Naive B cell (primary cell): ENCODE measurements around the gene ZKSCAN8. TPM values are rescaled to one million over a fixed set of nuclear protein-coding genes. Genes with fewer than 3 reads are reported as not detected.

Experiments used
- ATAC-seq, 2 donors: fragments of 150-1000 bp; cut with Tn5 transposase; 2 replicates each; pipeline ENCODE4 v1.10.0; 2021; ENCODE audit warnings: low read depth in 2 of 2, mild to moderate bottlenecking in 2 of 2, moderate library complexity in 2 of 2
- DNase-seq: peaks from one replicate; pipeline ENCODE4 v3.0.0; 2022
- H3K27ac Mint-ChIP-seq, 6 donors: one replicate each; pipeline ENCODE4 v1.8.0; 2020 to 2022; ENCODE audit warnings: mild to moderate bottlenecking in 6 of 6, mixed read lengths in 6 of 6, moderate library complexity in 5 of 6, inconsistent platforms in 2 of 6
- H3K27me3 Mint-ChIP-seq, 3 donors: one replicate each; pipeline ENCODE4 v1.8.0; 2021 to 2022; ENCODE audit warnings: mixed read lengths in 3 of 3, mild to moderate bottlenecking in 1 of 3
- H3K36me3 Mint-ChIP-seq, 2 donors: one replicate each; pipeline ENCODE4 v1.8.0; 2020 to 2022; ENCODE audit warnings: mixed read lengths in 2 of 2, inconsistent platforms in 1 of 2, mild to moderate bottlenecking in 1 of 2
- H3K4me1 Mint-ChIP-seq, 3 donors: one replicate each; pipeline ENCODE4 v1.8.0; 2020 to 2022; ENCODE audit warnings: mixed read lengths in 3 of 3, inconsistent platforms in 1 of 3, mild to moderate bottlenecking in 1 of 3, moderate library complexity in 1 of 3
- H3K4me3 Mint-ChIP-seq, 8 donors: one replicate each; pipeline ENCODE4 v1.8.0; 2020 to 2022; ENCODE audit warnings: mild to moderate bottlenecking in 8 of 8, mixed read lengths in 8 of 8, moderate library complexity in 8 of 8, inconsistent platforms in 2 of 8
- H3K9me3 Mint-ChIP-seq, 7 donors: one replicate each; pipeline ENCODE4 v1.8.0; 2020 to 2022; ENCODE audit warnings: mixed read lengths in 7 of 7, mild to moderate bottlenecking in 5 of 7, inconsistent platforms in 2 of 7, moderate library complexity in 1 of 7
- polyA plus RNA-seq, 6 donors: library from polyadenylated mRNA; unstranded; fragments of 300-500 nt; fragmentation: Illumina TruSeq; gene quantifications; one replicate each; pipeline ENCODE4 v1.2.3, GENCODE V29; 2021; ENCODE audit warnings: low read depth in 6 of 6

Gene ZKSCAN8
- polyA plus RNA-seq, 6 donors from 2014 or later: 0.95 to 2.6 (median 1.1) TPM; not detected in 1

DNA sequence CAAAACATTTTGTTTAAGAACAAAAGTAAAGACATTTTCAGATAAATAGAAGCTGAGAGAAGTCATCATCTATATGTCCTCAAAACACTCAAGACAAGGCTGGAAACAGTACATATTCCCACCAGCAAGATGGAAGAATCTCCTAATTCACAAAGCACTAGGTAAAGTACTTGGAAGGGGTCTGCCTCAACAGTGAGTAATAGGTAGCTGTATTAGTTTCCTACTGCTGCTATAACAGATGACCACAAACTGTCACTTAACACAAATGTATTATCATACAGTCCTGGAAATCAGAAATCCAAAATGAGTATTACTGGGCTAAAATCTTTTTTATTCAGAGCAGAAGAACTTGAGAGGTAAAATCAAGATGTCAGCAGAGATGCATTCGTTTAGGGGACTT, 40.6 kb downstream of the ZKSCAN8 start:
- Mint-ChIP-seq H3K27me3 (peaks cover 30 to 39% (median 36%) of the 10 kb centered on the region in 3 donors), H3K36me3 (peaks cover 5 to 11% of the 10 kb centered on the region in 2 donors), H3K4me1 (no peaks in the 10 kb centered on the region), H3K9me3 (peaks cover 9 to 77% (median 36%) of the 10 kb centered on the region in 7 donors), H3K27ac (no peak overlapping the region), H3K4me3 (no peak overlapping the region)
- no peak for DNase-seq
- ATAC-seq: no peak

DNA sequence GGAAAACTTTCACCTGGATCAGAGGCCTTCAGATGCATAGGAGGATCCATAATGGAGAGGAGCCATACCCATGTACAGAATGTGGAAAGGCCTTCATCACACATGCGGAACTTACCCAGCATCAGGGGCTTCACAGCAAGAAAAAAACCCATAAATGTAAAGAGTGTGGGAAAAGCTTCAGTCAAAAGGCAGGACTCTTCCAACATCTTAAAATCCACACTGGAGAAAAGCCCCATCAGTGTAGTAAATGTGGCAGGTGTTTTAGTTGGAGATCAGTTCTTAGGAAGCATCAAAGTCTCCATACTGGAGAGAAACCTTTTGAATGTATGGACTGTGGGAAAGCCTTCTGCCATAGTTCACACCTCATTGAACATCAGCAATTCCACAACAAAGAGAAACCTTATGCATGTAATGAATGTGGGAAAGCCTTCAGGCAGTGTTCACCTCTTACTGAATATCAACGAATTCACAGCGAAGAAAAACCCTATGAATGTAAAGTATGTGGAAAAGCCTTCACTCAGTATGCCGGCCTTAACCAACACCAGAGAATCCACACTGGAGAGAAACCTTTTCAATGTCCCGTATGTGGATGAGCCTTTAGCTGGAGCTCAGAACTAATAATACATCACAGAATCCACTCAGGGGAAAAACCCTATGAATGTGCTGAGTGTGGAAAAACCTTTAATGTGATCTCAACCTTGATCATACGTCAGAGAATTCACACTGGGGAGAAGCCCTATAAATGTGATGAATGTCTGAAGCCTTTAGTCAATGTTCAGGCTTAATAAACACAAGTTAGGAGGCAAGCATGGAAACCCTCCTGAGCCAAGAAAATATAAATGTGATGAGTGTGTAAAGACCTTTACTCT, 46.7 kb downstream of the ZKSCAN8 start:
- DNase-seq (no peak), ATAC-seq (no peak)
- Mint-ChIP-seq H3K4me1 (no peaks in the 10 kb centered on the region), H3K4me3 (no peak overlapping the region), H3K36me3 (peaks cover 0 to 4% of the 10 kb centered on the region in 2 donors), H3K27me3 (peaks cover 0 to 10% (median 6%) of the 10 kb centered on the region in 3 donors), H3K9me3 (peaks cover 5 to 97% (median 80%) of the 10 kb centered on the region in 7 donors), H3K27ac (peak overlapping the region in 1 of 6 donors; percentile 38)

DNA sequence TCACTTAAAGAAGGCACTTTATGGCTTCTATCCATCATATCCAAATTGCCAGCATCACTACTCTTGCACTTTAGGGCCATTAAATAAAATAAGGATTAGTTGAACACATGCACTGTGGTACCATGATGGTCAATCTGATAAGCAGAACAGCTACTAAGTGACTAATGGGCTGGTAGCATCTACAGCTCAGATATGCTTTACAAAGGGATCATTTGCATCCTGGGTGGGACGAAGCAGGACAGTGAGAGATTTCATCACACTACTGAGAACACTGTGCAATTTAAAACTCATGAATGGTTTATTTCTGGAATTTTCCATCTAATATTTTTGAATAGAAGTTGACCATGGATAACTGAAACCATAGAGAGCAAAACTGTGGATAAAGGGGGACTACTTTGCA, 58.3 kb downstream of the ZKSCAN8 start:
- DNase-seq (no peak), ATAC-seq (no peak)
- Mint-ChIP-seq H3K27ac (no peak overlapping the region), H3K36me3 (peaks cover 29 to 42% of the 10 kb centered on the region in 2 donors), H3K27me3 (peaks cover 58 to 62% (median 61%) of the 10 kb centered on the region in 3 donors), H3K9me3 (peaks cover 22 to 89% (median 42%) of the 10 kb centered on the region in 7 donors), H3K4me1 (peaks cover 0 to 2% (median 0%) of the 10 kb centered on the region in 3 donors), H3K4me3 (no peak overlapping the region)

DNA sequence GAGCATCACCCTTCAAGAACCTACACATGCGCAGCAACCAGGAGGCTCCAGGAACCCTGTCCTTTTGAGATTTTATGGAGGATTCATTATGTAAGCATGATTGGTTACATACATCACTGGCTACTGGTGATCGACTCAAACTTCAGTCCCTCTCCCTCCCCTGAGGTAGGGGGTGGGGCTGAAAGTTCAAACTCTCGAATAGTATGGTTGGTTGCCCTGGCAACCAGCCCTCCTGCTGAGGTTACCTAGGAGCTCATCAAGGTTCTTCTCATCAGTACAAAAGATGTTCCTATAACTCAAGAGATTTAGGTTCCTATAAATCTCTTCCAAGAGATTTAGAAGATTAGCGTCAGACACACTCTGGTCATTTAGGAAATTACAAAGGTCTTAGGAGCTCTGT, 61.5 kb downstream of the ZKSCAN8 start:
- peaks cover 11 to 91% (median 36%) of the 10 kb centered on the region in 7 donors for H3K9me3 Mint-ChIP-seq
- peaks cover 18 to 24% of the 10 kb centered on the region in 2 donors for H3K36me3 Mint-ChIP-seq
- peak overlapping the region in 1 of 6 donors; percentile 66 for H3K27ac Mint-ChIP-seq
- H3K4me3 Mint-ChIP-seq: no peak overlapping the region
- H3K27me3 Mint-ChIP-seq: peaks cover 60 to 67% (median 64%) of the 10 kb centered on the region in 3 donors
- ATAC-seq (no peak), DNase-seq (no peak)
- H3K4me1 Mint-ChIP-seq: peaks cover 10 to 15% (median 10%) of the 10 kb centered on the region in 3 donors

DNA sequence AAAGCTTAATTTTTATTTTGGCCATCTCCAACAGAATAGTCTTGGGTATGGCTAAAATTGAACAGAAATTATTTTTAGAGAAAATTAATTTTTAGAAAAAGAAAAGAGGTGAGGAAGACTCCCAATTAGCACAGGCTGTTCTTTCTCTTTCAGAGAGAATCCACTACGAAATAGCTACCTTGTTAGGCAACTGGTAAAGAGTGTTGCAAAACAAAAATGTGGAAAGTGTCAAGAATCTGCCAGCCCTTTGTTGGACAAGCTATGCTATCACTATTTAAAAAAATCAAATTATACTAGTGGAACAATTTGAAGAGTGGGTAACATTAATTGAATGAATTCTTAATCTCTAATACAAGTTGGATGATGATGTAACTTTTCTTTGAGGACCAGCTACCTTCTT, 64.2 kb downstream of the ZKSCAN8 start:
- Mint-ChIP-seq H3K4me3 (no peak overlapping the region), H3K9me3 (peaks cover 3 to 88% (median 32%) of the 10 kb centered on the region in 7 donors), H3K27me3 (peaks cover 59 to 63% (median 60%) of the 10 kb centered on the region in 3 donors), H3K36me3 (peaks cover 12 to 17% of the 10 kb centered on the region in 2 donors), H3K27ac (no peak overlapping the region), H3K4me1 (peaks cover 13 to 18% (median 14%) of the 10 kb centered on the region in 3 donors)
- DNase-seq (no peak), ATAC-seq (no peak)

DNA sequence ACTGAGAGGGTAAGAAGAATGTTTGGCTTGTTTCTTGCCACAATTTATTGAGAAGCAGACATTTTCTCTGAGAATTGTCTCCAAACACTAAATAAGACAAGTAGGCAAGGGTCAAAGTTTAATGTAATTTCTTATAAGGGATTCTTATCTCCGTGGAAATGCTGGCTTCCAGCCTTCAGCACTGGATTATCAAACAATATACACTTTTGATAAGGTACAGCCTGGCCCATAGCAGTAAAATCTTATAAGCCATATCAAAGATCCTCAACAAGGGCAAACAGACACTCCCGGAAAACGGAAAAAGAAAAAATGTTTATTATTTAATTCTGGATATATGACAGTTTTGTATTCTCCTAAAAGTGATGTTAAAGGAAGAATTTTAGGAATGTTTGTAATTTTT, 64.8 kb downstream of the ZKSCAN8 start:
- Mint-ChIP-seq H3K27me3 (peaks cover 57 to 64% (median 64%) of the 10 kb centered on the region in 3 donors), H3K9me3 (peaks cover 3 to 85% (median 32%) of the 10 kb centered on the region in 7 donors), H3K4me3 (peak overlapping the region in 1 of 8 donors; percentile 6), H3K4me1 (peaks cover 13 to 18% (median 14%) of the 10 kb centered on the region in 3 donors), H3K36me3 (peaks cover 12 to 17% of the 10 kb centered on the region in 2 donors), H3K27ac (no peak overlapping the region)
- no peak for ATAC-seq
- no peak for DNase-seq

DNA sequence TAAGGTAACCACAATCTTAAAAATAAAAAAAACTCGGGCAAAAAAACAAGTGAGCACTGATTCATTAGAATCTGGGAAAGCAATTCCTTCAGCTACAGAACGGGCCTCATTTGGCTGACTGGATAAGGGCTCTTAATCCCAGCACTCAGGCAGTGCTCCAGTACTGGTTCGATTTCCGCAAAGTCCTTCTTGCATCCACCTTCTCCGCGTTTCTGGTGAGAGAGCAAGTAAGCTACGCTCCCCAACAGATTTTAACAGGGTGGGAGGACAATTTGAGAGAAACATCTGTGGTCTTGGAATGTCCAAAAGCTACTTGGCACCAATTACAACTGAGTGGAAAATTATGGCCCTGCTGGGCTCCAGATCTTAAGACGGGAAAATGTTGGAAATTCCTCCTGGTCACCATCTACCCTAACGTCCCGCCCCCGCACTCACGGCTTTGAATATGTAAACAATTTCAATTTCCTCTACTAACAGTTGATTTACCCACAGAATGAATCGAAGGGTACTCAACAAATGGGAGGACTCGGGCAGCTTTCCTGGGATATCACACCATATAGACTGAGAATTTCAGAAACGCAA, 65.3 kb downstream of the ZKSCAN8 start:
- ATAC-seq (no peak), DNase-seq (no peak)
- H3K4me1 Mint-ChIP-seq: peaks cover 17 to 22% (median 18%) of the 10 kb centered on the region in 3 donors
- H3K4me3 Mint-ChIP-seq: peak overlapping the region in 7 of 8 donors; percentile 65 to 83 (median 77)
- H3K9me3 Mint-ChIP-seq: peaks cover 3 to 84% (median 37%) of the 10 kb centered on the region in 7 donors
- H3K27ac Mint-ChIP-seq: peak overlapping the region in 1 of 6 donors; percentile 53
- H3K27me3 Mint-ChIP-seq: peaks cover 59 to 69% (median 69%) of the 10 kb centered on the region in 3 donors
- H3K36me3 Mint-ChIP-seq: peaks cover 16 to 17% of the 10 kb centered on the region in 2 donors

DNA sequence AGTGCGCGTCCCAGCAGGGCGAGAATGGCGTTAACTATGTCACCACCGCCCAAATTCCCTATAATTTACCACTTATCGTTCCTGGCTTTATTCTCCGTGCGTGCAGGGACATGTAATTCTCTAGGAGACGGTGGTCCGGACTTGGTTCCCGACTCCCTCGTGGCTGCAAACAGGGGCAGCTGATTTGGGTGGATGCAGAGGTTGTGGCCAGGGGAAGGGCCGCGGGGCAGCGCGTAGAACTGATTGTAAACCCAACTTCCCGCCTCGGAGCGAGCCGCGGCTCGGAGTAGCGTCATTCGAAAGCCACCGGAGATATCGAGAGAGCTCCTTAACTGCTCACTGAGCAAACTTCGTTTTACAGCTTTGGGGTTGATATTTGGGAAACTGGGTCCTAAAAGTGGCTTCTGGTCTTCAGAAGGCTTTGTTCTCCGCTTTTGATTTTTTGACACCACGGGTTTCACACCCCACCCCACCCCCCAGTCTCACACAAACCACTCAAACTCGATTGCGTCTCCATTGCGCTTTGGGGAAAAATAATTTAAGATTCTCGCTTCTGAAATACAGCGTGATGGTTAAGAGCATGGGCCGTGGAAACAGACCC, 65.9 kb downstream of the ZKSCAN8 start:
- Mint-ChIP-seq H3K27ac (peak overlapping the region in 3 of 6 donors; percentile 41 to 90 (median 53)), H3K27me3 (peaks cover 62 to 75% (median 75%) of the 10 kb centered on the region in 3 donors), H3K4me3 (peak overlapping the region; percentile 19 to 83 (median 76)), H3K36me3 (peaks cover 17 to 22% of the 10 kb centered on the region in 2 donors), H3K9me3 (peaks cover 3 to 81% (median 39%) of the 10 kb centered on the region in 7 donors), H3K4me1 (peaks cover 23 to 26% (median 23%) of the 10 kb centered on the region in 3 donors)
- DNase-seq: no peak
- peak; percentile 41 to 50 for ATAC-seq

DNA sequence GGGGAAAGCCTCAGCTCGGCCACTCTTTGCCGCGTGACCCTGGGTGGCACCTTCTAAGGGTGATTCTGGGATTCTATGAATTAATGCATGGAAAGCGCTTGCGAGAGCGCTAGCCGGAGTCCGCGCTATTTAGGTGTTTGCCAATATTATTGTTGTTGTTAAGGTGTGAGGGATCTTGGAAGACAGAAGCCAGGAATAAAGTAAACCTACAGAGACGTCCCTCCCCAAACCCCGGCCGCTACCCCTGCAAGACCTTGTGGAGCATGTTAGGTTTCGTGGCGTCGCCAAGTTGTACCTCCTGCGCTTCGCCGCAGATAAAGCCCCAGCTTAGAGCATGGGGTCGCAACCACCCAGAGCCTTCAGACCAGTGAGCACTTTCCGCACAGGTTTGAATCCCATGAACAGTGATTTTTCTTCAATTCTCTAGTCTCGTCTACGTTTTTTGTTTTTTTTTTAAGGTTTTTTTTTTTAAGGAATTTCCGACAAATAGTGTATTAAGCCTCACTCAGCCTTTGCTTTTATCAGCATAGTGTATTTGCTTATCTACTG, 66.5 kb downstream of the ZKSCAN8 start:
- peaks cover 24 to 29% (median 26%) of the 10 kb centered on the region in 3 donors for H3K4me1 Mint-ChIP-seq
- H3K4me3 Mint-ChIP-seq: peak overlapping the region; percentile 19 to 83 (median 73)
- peaks cover 17 to 23% of the 10 kb centered on the region in 2 donors for H3K36me3 Mint-ChIP-seq
- peak overlapping the region in 2 of 6 donors; percentile 41 to 90 for H3K27ac Mint-ChIP-seq
- peaks cover 68 to 81% (median 80%) of the 10 kb centered on the region in 3 donors for H3K27me3 Mint-ChIP-seq
- ATAC-seq (no peak), DNase-seq (no peak)
- peaks cover 3 to 77% (median 38%) of the 10 kb centered on the region in 7 donors for H3K9me3 Mint-ChIP-seq

Other genes with a start within 250 kb of the ZKSCAN8 start
- gene OR2B2, start 229.5 kb upstream of the ZKSCAN8 start, polyA plus RNA-seq: not detected
- gene OR2B6, start 184.6 kb upstream of the ZKSCAN8 start, polyA plus RNA-seq: not detected
- 1 to 10 TPM; 3.6 to 7.1 (median 5.3) TPM for gene ZNF165, start 61.3 kb upstream of the ZKSCAN8 start, polyA plus RNA-seq
- 10 to 100 TPM; 11.3 to 21.3 (median 14.7) TPM for gene ZSCAN16, start 17.3 kb upstream of the ZKSCAN8 start, polyA plus RNA-seq
- gene ZSCAN9, start 83.4 kb downstream of the ZKSCAN8 start, polyA plus RNA-seq: 10 to 100 TPM in 3 of 6 donors, 1 to 10 TPM in 2, not detected in 1; 8.1 to 12.2 (median 10.0) TPM
- gene ZKSCAN4, start 110.4 kb downstream of the ZKSCAN8 start, polyA plus RNA-seq: 1 to 10 TPM in 5 of 6 donors, not detected in 1; 4.5 to 8.7 (median 5.1) TPM
- gene NKAPL, start 117.4 kb downstream of the ZKSCAN8 start, polyA plus RNA-seq: under 1 TPM in 4 of 6 donors, not detected in 2; 0.25 to 0.61 (median 0.40) TPM
- gene ZSCAN26, start 125.3 kb downstream of the ZKSCAN8 start, polyA plus RNA-seq: 10 to 100 TPM in 5 of 6 donors, 1 to 10 TPM in 1; 4.8 to 22.1 (median 18.3) TPM
- under 1 TPM in 4 of 6 donors, not detected in 2; 0.25 to 0.86 (median 0.65) TPM for gene PGBD1, start 139.7 kb downstream of the ZKSCAN8 start, polyA plus RNA-seq
- gene ZSCAN31, start 194.3 kb downstream of the ZKSCAN8 start, polyA plus RNA-seq: 1 to 10 TPM in 3 of 6 donors, under 1 TPM in 2, not detected in 1; 0.54 to 3.3 (median 1.5) TPM
- gene ZKSCAN3, start 208.1 kb downstream of the ZKSCAN8 start, polyA plus RNA-seq: 1 to 10 TPM in 5 of 6 donors, under 1 TPM in 1; 0.80 to 4.8 (median 3.4) TPM